ENCODE results near the gene TMEM139.

TMEM139 gene

GRCh38 chr7:143284591-143285469 is at the start of gene TMEM139:
Gene TMEM139 (plus strand): TSS chr7:143284958. CDS start chr7:143285958, 1,000 bp downstream.
- ATAC-seq, result no peak
- no peak for DNase-seq

DNA sequence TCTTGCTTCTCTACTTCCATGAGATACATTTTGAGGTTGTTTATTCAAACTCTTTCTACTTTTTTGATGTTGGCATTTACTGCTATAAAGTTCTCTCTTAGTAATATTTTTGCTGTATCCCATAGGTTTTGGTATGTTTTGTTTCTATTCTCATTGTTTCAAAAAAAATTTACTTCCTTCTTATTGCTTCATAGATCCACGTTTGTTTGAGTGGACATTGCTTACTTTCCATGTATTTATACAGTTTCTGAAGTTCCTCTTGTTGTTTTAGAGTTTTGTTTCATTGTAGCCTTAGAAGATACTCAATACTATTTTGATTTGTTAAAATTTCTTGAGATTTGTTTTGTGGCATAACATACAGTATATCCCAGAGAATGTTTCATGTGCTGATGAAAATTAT is 49.2 kb upstream of the TMEM139 start:
- DNase-seq (no peak), ATAC-seq (no peak)

- no peak for ATAC-seq
- DNase-seq, result no peak
Measured at GRCh38 chr7:143236408-143236990, 48.3 kb upstream of the TMEM139 start.

- DNase-seq (no peak), ATAC-seq (no peak)
Measured at GRCh38 chr7:143237366-143237765, 47.4 kb upstream of the TMEM139 start.

DNA sequence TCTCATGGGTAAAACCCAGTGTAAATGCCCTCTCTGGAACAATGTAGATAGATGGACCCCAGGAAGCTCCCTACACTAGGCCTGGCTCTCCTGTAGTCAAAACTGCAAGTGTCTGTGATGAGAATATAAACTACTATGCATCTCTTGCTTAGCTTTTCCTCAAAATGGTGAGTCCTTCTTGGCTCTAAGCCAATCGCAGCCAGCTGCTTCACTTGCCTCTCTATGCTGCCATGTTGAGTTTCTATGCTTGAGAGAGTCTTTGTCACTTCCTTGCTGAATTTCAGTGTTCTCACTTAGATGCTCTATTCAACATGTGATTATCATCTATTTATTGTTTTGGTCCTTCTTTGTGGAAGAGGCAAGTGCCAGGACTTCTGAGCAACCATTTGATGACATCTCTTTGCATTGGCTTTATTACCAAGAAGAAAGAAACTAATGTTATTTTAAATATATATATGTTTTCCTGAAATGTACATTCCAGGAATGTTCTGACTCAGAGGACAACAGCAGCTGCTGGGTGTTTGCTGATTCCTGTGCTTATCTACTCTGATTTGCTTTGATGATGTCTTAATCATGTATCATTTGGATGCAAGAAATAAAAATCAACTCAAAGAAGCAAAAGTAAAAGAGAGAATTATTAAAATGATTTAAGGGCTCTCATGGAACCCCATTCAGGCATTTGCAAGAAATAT is 46.3 kb upstream of the TMEM139 start:
- DNase-seq, result no peak
- ATAC-seq, result no peak

DNA sequence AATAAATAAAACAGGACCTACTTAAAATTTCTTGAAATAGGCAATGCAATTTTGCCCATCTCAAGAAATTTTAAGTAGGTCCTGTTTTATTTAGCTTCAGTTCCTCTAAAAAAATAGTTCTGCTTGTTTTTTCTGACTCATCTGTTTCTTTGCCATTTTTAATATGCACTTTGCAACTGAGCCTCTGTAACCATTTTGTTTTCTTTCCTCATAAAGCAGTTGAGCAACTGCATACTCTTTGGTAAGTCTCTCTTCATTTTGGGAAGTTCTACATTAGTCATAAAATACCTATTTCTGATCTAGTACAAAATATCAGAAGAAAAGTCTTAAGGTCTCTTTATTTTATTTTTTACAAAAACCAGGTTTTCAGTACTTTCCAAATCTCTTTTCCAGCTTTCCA is 44.9 kb upstream of the TMEM139 start:
- ATAC-seq (no peak), DNase-seq (no peak)

DNA sequence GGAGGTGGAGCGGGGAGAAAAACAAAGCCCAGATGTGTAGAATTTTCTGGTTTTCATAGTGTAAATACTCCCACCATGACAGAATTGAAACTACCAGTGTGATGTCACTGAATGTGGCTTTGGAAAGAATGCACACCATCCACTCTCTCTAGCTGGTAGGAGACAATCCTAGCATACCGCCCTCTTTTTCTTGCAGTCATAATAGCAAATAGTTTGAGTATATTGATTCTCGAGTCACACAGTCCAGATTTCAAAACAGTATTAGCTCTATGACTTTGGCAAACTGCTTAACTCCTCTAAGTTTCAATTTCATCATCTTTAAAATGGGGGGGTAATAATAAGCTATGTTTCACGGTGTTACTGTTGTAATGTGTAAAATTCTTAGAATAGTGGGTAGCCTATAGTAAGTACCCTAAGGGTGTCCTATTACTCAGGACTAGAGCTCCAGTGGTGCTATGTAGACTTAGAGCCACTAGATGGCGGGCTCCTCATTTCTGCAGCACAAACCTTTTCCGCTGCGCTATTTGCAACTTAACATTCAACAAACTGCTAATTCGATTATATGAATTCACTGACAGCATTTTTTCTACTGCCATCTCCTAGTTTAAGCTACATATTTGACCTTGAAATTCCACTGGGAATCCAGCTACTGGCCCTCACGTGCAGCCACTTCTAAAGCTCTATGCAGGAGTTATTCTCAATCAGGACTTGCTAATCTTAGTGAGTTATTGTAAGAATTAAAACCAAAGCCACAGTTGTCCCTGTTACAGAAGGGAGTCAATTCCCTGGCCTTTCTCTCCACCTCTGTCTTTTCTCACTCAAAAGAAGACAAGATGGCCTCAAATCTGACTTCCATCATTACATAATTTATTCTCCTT is 44.2 kb upstream of the TMEM139 start:
- DNase-seq (peak; percentile 63), ATAC-seq (peak; percentile 84)

DNA sequence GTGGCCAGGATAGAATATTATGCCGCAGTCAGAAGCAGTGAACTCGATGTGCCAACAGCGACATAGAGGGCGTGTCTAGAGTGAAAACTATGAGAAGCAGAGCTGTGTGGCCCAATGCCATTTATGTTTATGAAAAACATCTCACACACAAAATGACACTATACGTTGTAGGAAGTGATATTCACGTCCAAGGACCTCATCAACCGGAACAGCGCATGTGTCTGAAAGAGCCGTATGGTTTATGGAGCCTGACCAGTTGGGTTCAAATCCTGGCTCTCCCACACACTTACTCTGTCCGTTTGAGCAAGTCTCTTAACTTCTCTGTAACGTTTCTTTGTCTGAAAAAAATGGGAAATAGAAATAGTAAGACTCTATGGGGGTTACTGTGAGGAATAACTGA is 42.5 kb upstream of the TMEM139 start:
- no peak for DNase-seq
- no peak for ATAC-seq

- no peak for ATAC-seq
Measured at GRCh38 chr7:143243111-143243510, 41.6 kb upstream of the TMEM139 start.

GRCh38 chr7:143243614-143244013 is 41.1 kb upstream of the TMEM139 start:
- DNase-seq, result no peak

More at GRCh38 chr7:143243111-143243510, 41.6 kb upstream of the TMEM139 start:
- DNase-seq, result no peak

DNA sequence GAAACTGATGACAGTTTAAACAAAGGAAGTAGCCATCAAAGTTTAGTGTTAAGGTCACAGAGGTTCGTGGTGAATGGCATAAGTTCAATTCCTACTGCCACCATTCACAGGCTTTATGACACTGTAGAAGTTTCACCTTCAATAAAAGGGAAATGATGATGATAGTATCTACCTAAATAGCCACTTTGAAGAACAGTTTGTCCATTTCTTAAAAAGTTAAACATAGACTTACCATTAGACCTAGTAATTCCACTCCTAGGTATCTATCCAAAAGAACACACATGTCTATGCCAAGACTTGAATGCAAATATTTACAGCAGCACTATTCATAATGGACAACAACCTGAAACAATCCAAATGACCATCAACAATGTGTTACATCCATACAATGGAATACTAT is 40.4 kb upstream of the TMEM139 start:
- DNase-seq, result no peak
- ATAC-seq, result no peak

More at GRCh38 chr7:143243614-143244013, 41.1 kb upstream of the TMEM139 start:
- no peak for ATAC-seq

DNA sequence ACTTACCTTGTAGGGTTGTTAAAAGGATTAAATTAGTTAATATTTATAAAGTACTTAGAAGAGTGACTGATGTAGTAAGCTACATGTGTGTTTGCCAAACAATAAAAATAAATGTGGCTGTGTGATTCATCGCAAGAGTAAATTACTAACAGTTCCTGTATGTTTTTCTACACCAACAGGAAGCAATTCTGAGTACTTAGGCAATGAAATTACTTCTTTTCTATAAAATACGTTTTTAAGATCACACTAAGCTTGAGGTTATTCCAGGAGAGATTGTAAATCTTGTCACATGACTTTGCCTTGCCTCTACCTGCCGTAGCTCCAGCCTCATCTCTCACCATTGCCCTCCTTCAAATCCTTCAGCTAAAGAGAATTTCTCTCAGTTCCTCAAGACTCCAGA is 39.6 kb upstream of the TMEM139 start:
- DNase-seq (no peak), ATAC-seq (peak; percentile 33)

DNA sequence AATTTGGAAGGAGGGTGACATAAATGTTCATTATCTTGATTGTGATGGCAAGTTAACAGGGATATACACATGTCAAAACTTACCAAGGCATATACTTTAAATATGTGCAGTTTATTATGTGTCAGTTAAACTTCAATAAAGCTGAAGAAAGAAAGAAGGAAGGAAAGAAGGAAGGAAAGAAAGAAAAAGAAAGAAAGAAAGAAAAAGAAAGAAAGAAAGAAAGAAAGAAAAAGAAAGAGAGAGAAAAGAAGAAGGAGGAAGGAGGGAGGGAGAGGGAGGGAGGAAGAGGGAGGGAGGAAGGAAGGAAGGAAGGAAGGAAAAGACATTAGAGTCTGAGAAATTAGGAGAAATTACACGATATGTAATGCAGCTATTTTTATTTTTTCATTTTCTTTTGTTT is 37.4 kb upstream of the TMEM139 start:
- no peak for DNase-seq
- no peak for ATAC-seq

GRCh38 chr7:143248761-143249354 is 35.9 kb upstream of the TMEM139 start:
- no peak for DNase-seq
- ATAC-seq, result no peak

- DNase-seq, result no peak
- ATAC-seq, result no peak
Measured at GRCh38 chr7:143250199-143250598, 34.6 kb upstream of the TMEM139 start.

- DNase-seq (no peak), ATAC-seq (no peak)
Measured at GRCh38 chr7:143250822-143251221, 33.9 kb upstream of the TMEM139 start.

DNA sequence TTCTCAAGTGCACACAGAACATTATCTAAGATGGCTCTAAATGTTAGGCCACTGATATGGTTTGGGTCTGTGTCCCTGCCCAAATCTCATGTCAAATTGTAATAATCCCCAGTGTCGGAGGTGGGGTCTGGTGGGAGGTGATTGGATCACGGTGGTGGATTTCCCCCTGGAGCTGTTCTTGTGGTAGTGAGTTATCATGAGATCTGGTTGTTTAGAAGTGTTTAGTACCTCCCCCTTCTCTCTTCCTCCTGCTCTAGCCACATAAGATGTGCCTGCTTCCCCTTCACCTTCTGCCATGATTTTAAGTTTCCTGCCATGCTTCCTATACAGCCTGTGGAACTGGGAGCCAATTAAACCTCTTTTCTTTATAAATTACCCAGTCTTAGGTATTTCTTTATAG is 32.8 kb upstream of the TMEM139 start:
- ATAC-seq (peak; percentile 61), DNase-seq (no peak)

- ATAC-seq (no peak), DNase-seq (no peak)
Measured at GRCh38 chr7:143255564-143255963, 29.2 kb upstream of the TMEM139 start.

GRCh38 chr7:143256325-143256724 is 28.4 kb upstream of the TMEM139 start:
- DNase-seq, result no peak
- ATAC-seq, result peak; percentile 35

DNA sequence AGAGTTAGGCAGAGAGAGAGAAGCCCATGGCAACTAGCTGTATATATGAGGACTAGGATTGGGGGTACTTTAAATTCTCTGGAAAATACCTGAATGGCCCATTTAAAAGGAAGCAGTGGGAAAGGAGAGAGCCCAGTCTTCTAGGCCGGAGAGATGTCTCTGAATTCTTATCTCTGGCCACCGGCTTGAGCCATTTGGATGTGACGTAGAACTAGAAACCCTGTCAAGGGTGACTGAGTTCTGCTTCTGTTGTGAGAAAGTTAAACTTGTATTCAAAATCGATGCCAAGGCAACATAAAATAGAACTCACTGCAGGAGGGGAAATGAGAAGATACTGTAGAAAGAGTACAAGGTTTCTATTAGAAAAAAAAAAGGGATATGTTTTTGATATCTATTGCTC is 27.8 kb upstream of the TMEM139 start:
- DNase-seq (no peak), ATAC-seq (no peak)

GRCh38 chr7:143257501-143257900 is 27.3 kb upstream of the TMEM139 start:
- ATAC-seq (no peak), DNase-seq (no peak)

GRCh38 chr7:143258831-143259230 is 25.9 kb upstream of the TMEM139 start:
- ATAC-seq, result no peak

More at GRCh38 chr7:143258831-143259230, 25.9 kb upstream of the TMEM139 start:
- DNase-seq, result no peak
